ENCODE results near the gene GDAP2.

- no peak for TF ChIP-seq CTCF (conservative IDR thresholded peaks at IDR 0.05; ENCODE audit: low read depth, low read length)
- no peak for TF ChIP-seq RAD21 (IDR thresholded peaks at IDR 0.05; ENCODE audit: low read length)
- TF ChIP-seq POLR2A (IDR thresholded peaks at IDR 0.05; ENCODE audit: low read depth, low read length), result no peak
- no peak for TF ChIP-seq MAFK (IDR thresholded peaks at IDR 0.05; ENCODE audit: low read depth, low read length)
- no peak for TF ChIP-seq RCOR1 (IDR thresholded peaks at IDR 0.05; ENCODE audit: insufficient replicate concordance, low read length)
- no peak for TF ChIP-seq USF2 (IDR thresholded peaks at IDR 0.05; ENCODE audit: low read depth, low read length)
- TF ChIP-seq SMC3 (IDR thresholded peaks at IDR 0.05; ENCODE audit: low read depth, low read length), result no peak
- no peak for TF ChIP-seq CEBPB (IDR thresholded peaks at IDR 0.05; ENCODE audit: low read depth, low read length)
Measured at GRCh38 chr1:117825414-117825813, 104.0 kb downstream of the GDAP2 start.
